ENCODE measurements around the gene CLCN1.

The CLCN1 gene

DNA sequence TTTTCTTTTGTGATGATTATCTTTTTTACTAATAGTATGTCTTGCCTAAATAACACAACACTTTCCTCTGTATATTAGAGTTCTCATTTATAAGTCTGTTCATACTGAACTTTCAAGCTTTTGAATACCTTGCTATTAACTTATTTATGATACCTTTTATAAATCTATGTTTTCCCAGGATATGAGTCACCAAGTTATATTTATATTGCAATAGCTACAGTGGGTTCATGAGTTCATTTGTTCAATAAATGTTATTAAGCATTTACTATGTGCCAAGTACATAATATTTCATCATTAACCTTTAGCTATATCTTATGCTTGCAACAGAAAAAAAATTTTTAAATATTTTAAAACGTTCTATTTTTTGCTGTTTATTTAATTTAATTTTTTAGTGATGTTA is 18.3 kb downstream of the CLCN1 start:
- no peak for DNase-seq (ENCODE audit: low read depth)

- no peak for DNase-seq (ENCODE audit: low read depth)
Measured at GRCh38 chr7:143337216-143337615, 21.3 kb downstream of the CLCN1 start.

DNA sequence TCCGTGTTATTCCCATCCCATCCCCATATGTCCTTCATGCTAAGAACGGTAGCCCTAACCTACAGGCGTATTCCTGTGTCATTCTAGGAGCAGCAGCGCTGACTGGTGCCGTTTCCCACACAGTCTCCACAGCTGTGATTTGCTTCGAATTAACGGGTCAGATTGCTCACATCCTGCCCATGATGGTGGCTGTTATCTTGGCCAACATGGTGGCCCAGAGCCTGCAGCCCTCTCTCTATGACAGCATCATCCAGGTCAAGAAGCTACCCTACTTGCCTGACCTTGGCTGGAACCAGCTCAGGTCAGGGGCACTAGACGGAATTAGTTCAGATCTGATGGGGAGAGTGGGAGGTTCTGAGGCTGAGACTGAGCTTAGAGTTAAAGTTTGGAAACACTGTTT is 25.9 kb downstream of the CLCN1 start:
- no peak for DNase-seq (ENCODE audit: low read depth)

- DNase-seq (ENCODE audit: low read depth), result no peak
Measured at GRCh38 chr7:143343596-143343995, 27.7 kb downstream of the CLCN1 start.

DNA sequence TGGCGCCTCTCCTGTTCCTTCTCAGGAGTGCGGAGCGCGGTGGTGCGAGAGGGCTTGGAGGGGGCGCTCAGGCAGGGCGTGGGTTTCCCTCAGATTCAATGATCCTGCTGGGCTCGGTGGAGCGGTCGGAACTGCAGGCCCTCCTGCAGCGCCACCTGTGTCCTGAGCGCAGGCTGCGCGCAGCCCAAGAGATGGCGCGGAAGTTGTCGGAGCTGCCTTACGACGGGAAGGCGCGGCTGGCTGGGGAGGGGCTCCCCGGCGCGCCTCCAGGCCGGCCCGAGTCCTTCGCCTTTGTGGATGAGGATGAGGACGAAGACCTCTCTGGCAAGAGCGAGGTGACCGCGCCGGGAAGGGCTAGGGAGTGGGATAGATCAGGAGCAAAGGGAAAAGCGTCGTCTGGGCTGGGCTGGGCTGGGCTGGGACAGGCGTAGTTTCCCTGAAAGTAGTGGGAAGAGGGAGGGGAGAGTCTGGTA is 29.6 kb downstream of the CLCN1 start:
- peak; percentile 6 for DNase-seq (ENCODE audit: low read depth)

- DNase-seq (ENCODE audit: low read depth), result no peak
Measured at GRCh38 chr7:143346018-143346417, 30.1 kb downstream of the CLCN1 start.

GRCh38 chr7:143347950-143348349 is 32.0 kb downstream of the CLCN1 start:
- no peak for DNase-seq (ENCODE audit: low read depth)

GRCh38 chr7:143351060-143351459 is 35.1 kb downstream of the CLCN1 start:
- DNase-seq (ENCODE audit: low read depth), result no peak

DNA sequence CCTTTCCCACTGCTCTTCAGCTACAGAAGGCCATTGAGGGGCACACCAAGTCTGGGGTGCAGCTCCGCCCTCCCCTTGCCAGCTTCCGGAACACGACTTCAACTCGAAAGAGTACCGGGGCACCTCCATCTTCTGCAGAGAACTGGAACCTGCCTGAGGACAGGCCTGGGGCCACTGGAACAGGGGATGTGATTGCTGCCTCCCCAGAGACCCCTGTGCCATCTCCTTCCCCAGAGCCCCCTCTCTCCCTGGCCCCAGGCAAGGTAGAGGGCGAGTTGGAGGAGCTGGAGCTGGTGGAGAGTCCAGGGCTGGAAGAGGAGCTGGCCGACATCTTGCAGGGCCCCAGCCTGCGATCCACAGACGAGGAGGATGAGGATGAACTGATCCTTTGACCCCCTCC is 35.7 kb downstream of the CLCN1 start:
- no peak for DNase-seq (ENCODE audit: low read depth)

DNA sequence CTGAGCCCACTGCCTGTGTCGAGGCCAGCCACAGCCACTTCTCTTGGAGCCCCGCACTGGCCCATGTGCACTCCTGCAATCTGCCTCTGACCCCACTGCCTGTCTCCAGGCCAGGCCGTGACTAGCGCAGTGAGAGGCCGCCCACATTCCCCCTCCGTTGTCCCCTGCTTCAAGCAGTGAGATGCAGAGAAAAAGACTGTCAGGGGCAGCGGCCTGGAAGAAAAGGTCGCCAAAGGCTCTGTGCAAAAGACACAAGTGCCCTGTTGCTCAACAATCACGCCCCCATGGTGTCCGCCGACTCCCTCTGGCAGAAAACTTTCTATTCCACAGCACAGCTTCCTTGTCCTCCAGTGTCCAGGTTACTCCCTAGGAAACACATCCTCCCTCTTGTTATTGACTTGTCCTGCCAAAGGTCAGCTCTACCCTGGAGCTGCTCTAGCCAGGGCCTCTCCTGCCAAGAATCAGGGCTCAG is 36.7 kb downstream of the CLCN1 start:
- DNase-seq (ENCODE audit: low read depth), result no peak

GRCh38 chr7:143354376-143354775 is 38.5 kb downstream of the CLCN1 start:
- DNase-seq (ENCODE audit: low read depth), result no peak

DNA sequence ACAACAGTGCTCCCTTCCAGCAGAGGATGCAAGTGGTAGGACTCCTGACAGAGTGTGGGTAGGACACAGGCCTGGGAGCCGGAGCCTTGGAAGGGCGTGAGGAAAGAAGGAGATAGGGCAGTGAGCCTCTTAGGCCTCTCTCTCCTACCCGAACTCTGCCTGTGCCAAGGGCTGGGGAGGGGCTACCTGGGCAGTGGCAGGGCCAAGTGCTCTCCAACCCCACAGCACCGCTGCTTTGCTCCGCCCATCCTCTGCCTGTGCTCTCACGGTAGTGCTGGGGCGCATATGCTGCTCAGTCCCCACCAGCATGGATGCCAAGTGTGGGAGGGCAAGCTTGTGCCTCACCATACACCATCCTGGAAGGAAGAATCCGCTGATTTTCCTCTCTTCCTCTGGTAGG is 39.1 kb downstream of the CLCN1 start:
- DNase-seq (ENCODE audit: low read depth), result no peak

DNA sequence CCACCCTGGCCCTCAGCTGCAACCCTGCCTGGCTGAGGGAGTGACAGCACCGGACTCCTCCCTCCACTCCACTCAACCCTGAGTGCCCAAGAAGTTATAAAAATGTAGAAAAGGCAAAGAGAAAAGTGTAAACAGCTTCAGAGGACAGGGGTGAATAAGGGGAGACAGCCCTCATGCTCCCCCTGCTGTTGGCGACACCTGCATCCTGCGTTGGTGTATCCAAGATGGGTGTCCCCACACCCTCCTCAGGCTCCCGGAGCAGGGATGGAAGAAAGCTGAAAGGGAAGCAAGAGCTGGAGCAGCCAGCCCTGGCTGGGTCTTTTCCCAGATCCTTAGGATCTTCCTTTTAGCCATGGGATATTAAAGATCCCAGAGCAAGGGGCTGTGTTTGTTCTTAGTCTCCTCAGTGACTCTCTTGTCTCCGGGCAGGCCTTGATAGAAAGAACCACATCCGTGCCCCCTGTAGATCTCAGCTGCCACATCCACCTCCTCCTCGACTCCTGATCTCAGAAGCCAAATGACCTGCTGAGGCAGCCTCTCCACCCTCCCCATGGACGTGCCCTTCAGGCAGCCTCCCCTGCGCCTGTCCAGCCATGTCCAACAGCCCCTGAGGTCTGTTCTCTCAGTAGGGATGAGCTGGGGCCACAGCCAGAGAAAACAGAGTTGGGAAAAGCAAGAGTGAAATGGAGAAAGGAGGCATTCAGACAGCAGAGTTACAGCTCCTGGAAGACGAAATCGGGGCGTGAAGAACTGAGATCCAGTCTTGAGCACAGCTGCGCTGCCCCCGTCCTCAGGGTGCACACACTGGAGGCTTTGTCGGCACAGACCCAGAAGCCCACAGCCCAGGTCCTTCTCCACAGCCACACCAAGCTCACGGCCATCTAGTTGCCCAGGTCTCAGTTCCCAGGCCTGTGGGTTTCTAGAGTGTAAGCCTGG is 39.8 kb downstream of the CLCN1 start:
- no peak for DNase-seq (ENCODE audit: low read depth)

DNA sequence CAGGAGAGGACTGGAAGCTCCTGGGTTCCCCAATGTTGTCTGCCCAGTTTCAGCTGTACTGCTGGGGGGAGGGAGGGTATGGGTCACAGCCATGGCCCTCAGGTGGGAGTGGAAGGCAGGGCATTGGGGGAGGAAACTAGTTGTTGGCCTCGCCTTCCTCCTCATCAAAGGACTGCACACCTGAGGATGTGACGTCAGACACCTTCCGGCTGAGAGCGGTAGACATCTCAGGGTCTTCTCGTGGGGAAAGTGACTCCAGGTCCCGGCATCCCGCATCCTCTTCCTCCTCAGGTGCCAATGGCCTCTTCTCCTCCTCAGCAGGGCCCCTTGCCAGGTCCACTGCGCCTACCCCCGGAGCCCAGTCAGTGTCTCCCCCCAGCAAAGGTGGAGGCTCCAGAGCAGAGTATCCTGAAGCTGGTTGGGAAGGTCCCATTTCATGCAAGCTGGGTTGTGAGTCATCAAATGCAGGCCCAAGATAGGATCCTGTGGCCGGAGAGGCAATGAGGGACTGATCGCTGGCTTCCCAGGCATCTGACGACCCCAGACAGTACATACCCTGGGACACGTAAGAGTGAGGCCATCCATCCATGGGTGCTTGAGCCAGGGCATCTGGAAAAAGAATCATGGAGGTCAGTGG is 40.6 kb downstream of the CLCN1 start:
- DNase-seq (ENCODE audit: low read depth), result no peak

DNA sequence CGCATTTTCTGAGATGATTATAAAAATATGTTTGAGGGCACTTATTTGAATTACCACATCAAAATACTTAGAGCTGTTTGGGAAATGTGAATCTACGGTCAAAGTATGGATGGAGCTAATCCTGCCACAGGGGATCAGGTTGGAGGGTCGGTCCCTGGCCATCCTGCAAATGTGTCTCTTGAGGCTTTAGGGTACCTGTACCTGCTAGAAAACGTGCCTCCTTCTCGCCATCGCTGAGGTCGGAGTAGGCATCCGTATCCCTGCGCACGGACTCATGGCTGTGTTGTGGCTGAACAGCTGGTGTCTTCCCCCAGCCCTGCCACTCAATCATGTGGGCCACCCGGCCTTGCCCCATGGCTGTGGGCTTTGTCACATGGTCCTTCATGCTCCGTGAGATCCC is 42.7 kb downstream of the CLCN1 start:
- DNase-seq (ENCODE audit: low read depth), result no peak

GRCh38 chr7:143359771-143360353 is 44.0 kb downstream of the CLCN1 start:
- DNase-seq (ENCODE audit: low read depth), result no peak

- DNase-seq (ENCODE audit: low read depth), result no peak
Measured at GRCh38 chr7:143360788-143361551, 45.1 kb downstream of the CLCN1 start.

DNA sequence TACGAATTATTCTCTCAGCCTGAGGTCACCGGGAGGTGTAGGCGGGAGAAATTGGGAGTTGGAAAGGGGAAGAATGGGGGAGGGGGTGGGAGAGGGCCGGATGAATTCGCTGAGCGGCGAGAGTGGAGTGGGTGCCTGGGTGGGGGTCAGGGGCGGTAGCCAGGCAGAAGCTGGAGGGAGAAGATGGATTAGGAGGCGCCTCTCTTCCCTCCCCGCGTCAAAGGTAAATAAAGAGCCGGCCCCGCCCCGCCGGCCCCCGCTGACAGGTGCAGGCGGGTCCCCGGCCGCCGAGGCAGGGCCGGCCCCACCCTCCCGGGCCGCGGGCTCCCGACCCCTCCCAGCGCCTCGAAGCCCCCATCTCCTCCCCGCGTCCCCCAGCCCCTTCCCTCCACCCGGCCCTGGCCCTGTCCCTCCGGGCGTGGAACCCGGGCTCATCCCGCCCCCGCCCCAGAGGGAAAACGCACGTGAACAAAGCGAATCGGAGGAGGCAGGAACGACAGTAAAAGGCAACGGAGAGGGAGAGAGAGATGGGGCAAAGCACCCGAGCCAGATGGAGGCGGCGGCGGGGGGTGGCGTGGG is 45.7 kb downstream of the CLCN1 start:
- DNase-seq (ENCODE audit: low read depth), result no peak

GRCh38 chr7:143362131-143363015 is 46.5 kb downstream of the CLCN1 start, which contains the start of gene FAM131B:
FAM131B (minus strand) TSS chr7:143362713; CDS start chr7:143362603, 110 bp downstream.
- no peak for DNase-seq (ENCODE audit: low read depth)

All from fibroblast of the conjunctiva (primary cell).